IMR-90 (cell line): ENCODE data around the gene SLC39A11. TPM values are rescaled to one million over a fixed set of nuclear protein-coding genes. Genes with fewer than 3 reads are reported as not detected.

Source experiments
- ATAC-seq: fragments of 200-7000 bp; cut with Tn5 transposase; 2 replicates; pipeline ENCODE4 v1.9.1; 2020; ENCODE audit warnings: low read depth, mild to moderate bottlenecking, moderate library complexity
- BruUV-seq: library from RNA; stranded (reverse); fragments of 400-500 nt; replicated peaks from 2 replicates; lab custom pipeline; 2021; lab: Mats Ljungman, UMichigan
- CTCF ChIA-PET: fragments of 300-600 bp; formaldehyde crosslinking; extraction: SDS; loops from one replicate; lab custom pipeline; 2021; ENCODE audit warnings: antibody characterized with exemption; lab: Yijun Ruan, JAX
- POLR2A ChIA-PET: fragments of 300-600 bp; sonication (Branson Sonifier 250); formaldehyde crosslinking; loops from one replicate; lab custom pipeline; 2022; ENCODE audit warnings: antibody characterized with exemption; ENCODE audit not compliant: unreplicated experiment; lab: Charles Lee
- DNase-seq: peaks from one replicate; pipeline ENCODE4 v3.0.0; 2013
- H2AFZ ChIP-seq: replicated peaks from 2 replicates; pipeline ENCODE3; 2013; ENCODE audit warnings: low read length, mild to moderate bottlenecking; ENCODE audit not compliant: poor library complexity
- H2AK5ac ChIP-seq: 2 replicates; pipeline ENCODE4 v1.6.1; 2013; ENCODE audit warnings: low read depth, low read length, inconsistent platforms
- H2AK9ac ChIP-seq: replicated peaks from 2 replicates; pipeline ENCODE3; 2013; ENCODE audit warnings: mild to moderate bottlenecking, low read depth, low read length, moderate library complexity; ENCODE audit not compliant: poor library complexity
- H2BK120ac ChIP-seq: 2 replicates; pipeline ENCODE4 v1.6.1; 2013; ENCODE audit warnings: low read depth, low read length, inconsistent platforms
- H2BK15ac ChIP-seq: 3 replicates; pipeline ENCODE4 v1.6.1; 2013; ENCODE audit warnings: low read depth, low read length, inconsistent platforms
- H2BK20ac ChIP-seq: 2 replicates; pipeline ENCODE4 v1.6.1; 2013; ENCODE audit warnings: low read depth, mild to moderate bottlenecking, inconsistent platforms, low read length, moderate library complexity
- H2BK5ac ChIP-seq: 2 replicates; pipeline ENCODE4 v1.6.1; 2013; ENCODE audit warnings: mild to moderate bottlenecking, low read depth, low read length, inconsistent platforms; ENCODE audit not compliant: poor library complexity, severe bottlenecking
- H3K14ac ChIP-seq: replicated peaks from 2 replicates; pipeline ENCODE4 v1.6.1; 2013; ENCODE audit warnings: low read depth, low read length, inconsistent platforms
- H3K18ac ChIP-seq: 2 replicates; pipeline ENCODE4 v1.6.1; 2013; ENCODE audit warnings: low read depth, low read length, control low read depth
- H3K23ac ChIP-seq: 2 replicates; pipeline ENCODE4 v1.6.1; 2013; ENCODE audit warnings: low read depth, low read length, inconsistent platforms
- H3K27ac ChIP-seq: 2 replicates; pipeline ENCODE4 v1.5.1; 2013; ENCODE audit warnings: mild to moderate bottlenecking, control low read depth, low read length; ENCODE audit not compliant: insufficient read depth
- H3K27me3 ChIP-seq: 2 replicates; pipeline ENCODE4 v1.6.1; 2013; ENCODE audit warnings: low read length; ENCODE audit not compliant: control insufficient read depth, insufficient read depth
- H3K36me3 ChIP-seq: 2 replicates; pipeline ENCODE4 v1.6.1; 2013; ENCODE audit warnings: low read length, mixed read lengths; ENCODE audit not compliant: control insufficient read depth, insufficient read depth
- H3K4ac ChIP-seq: 2 replicates; pipeline ENCODE4 v1.6.1; 2013; ENCODE audit warnings: low read depth, low read length, inconsistent platforms
- H3K4me1 ChIP-seq: 2 replicates; pipeline ENCODE4 v1.6.1; 2013; ENCODE audit warnings: low read length, mixed read lengths; ENCODE audit not compliant: control insufficient read depth, insufficient read depth
- H3K4me2 ChIP-seq: 2 replicates; pipeline ENCODE4 v1.6.1; 2013; ENCODE audit warnings: low read depth, mild to moderate bottlenecking, control low read depth, low read length, moderate library complexity
- H3K4me3 ChIP-seq: 2 replicates; pipeline ENCODE4 v1.5.1; 2013; ENCODE audit warnings: low read depth, mild to moderate bottlenecking, control low read depth, low read length, moderate library complexity; ENCODE audit not compliant: insufficient read depth
- H3K56ac ChIP-seq: 2 replicates; pipeline ENCODE4 v1.6.1; 2013; ENCODE audit warnings: low read length, inconsistent platforms; ENCODE audit not compliant: insufficient read depth; ENCODE audit errors: extremely low read depth
- H3K79me1 ChIP-seq, 2 experiments: 2 replicates each; pipeline ENCODE4 v1.6.1; 2013; ENCODE audit warnings: low read length in 2 of 2, inconsistent platforms in 1 of 2, low read depth in 1 of 2
- H3K9ac ChIP-seq: 2 replicates; pipeline ENCODE4 v1.6.1; 2013; ENCODE audit warnings: low read depth, low read length, control low read depth
- H3K9me1 ChIP-seq: 2 replicates; pipeline ENCODE4 v1.6.1; 2013; ENCODE audit warnings: low read length, inconsistent platforms; ENCODE audit not compliant: insufficient read depth
- H3K9me3 ChIP-seq: 2 replicates; pipeline ENCODE4 v1.6.1; 2013; ENCODE audit warnings: low read length; ENCODE audit not compliant: control insufficient read depth, insufficient read depth
- H4K20me1 ChIP-seq: 2 replicates; pipeline ENCODE4 v1.6.1; 2013; ENCODE audit warnings: low read length, inconsistent platforms; ENCODE audit not compliant: insufficient read depth
- H4K5ac ChIP-seq: 2 replicates; pipeline ENCODE4 v1.6.1; 2013; ENCODE audit warnings: mild to moderate bottlenecking, low read depth, low read length, control low read depth
- H4K8ac ChIP-seq, 2 experiments: 2 replicates each; pipeline ENCODE4 v1.6.1; 2013; ENCODE audit warnings: low read depth in 2 of 2, low read length in 2 of 2, control low read depth in 1 of 2, inconsistent platforms in 1 of 2
- H4K91ac ChIP-seq: 2 replicates; pipeline ENCODE4 v1.6.1; 2013; ENCODE audit warnings: low read depth, low read length, inconsistent platforms; ENCODE audit not compliant: insufficient read depth
- BHLHE40 ChIP-seq: fragments of 150-350 bp; IDR thresholded peaks from 2 replicates; pipeline ENCODE4 v1.6.1; 2016; ENCODE audit warnings: mild to moderate bottlenecking, low read depth, low read length
- POLR2A ChIP-seq: IDR thresholded peaks from 2 replicates; pipeline ENCODE4 v1.6.1; 2012; ENCODE audit warnings: mild to moderate bottlenecking, low read depth, low read length
- RFX5 ChIP-seq: IDR thresholded peaks from 2 replicates; pipeline ENCODE4 v1.8.0; 2012; ENCODE audit warnings: low read depth, mild to moderate bottlenecking, low read length, moderate library complexity
- WGBS, 2 experiments: methylation state at CpG; one replicate each; pipeline versions ENCODE4 v1.1.5 to v1.1.7; 2013; ENCODE audit warnings: missing lambda C conversion rate in 2 of 2; ENCODE audit not compliant: insufficient read length in 1 of 2; ENCODE audit errors: extremely low coverage in 2 of 2; 5-methylcytosine and 5-hydroxymethylcytosine counted together
- dilution Hi-C: fragments of 300-500 bp; cut with HindIII; formaldehyde crosslinking; loops from one replicate; pipeline ENCODE4 v1.14.3; 2018; ENCODE audit warnings: low sequenced_read_pairs; ENCODE audit not compliant: unreplicated experiment
- in situ Hi-C: fragments of 300-500 bp; cut with MboI; formaldehyde crosslinking; loops from 3 replicates; pipeline ENCODE4 v1.14.3; 2019; ENCODE audit warnings: low sequenced_read_pairs, inconsistent platforms, mixed read lengths
- intact Hi-C: fragments of 100-400 bp; cut with micrococcal nuclease; formaldehyde crosslinking; loops from 2 replicates; pipeline ENCODE4 v1.10.0; 2022
- polyA plus RNA-seq, 3 experiments: library from polyadenylated mRNA; depleted of rRNA; stranded (reverse); fragments of >200 nt; gene quantifications; 2 replicates each; pipeline ENCODE4 v1.2.3, GENCODE V29; 2012; ENCODE audit warnings: low replicate concordance in 1 of 3
- total RNA-seq: library from RNA; depleted of rRNA; stranded (reverse); fragments of >200 nt; gene quantifications from 2 replicates; pipeline ENCODE4 v1.2.3, GENCODE V29; 2012
- TF ChIP-seq, protein P1 (sequence below): fragments of 150-350 bp; IDR thresholded peaks from 2 replicates; pipeline ENCODE4 v1.6.1; 2016; ENCODE audit warnings: low read depth, mild to moderate bottlenecking, low read length, moderate library complexity, borderline replicate concordance

SLC39A11 gene
- total and polyA plus RNA-seq, 2 of the 4 experiments (the other 2 are of a cell fraction): 8.8 to 14.3 TPM

DNA sequence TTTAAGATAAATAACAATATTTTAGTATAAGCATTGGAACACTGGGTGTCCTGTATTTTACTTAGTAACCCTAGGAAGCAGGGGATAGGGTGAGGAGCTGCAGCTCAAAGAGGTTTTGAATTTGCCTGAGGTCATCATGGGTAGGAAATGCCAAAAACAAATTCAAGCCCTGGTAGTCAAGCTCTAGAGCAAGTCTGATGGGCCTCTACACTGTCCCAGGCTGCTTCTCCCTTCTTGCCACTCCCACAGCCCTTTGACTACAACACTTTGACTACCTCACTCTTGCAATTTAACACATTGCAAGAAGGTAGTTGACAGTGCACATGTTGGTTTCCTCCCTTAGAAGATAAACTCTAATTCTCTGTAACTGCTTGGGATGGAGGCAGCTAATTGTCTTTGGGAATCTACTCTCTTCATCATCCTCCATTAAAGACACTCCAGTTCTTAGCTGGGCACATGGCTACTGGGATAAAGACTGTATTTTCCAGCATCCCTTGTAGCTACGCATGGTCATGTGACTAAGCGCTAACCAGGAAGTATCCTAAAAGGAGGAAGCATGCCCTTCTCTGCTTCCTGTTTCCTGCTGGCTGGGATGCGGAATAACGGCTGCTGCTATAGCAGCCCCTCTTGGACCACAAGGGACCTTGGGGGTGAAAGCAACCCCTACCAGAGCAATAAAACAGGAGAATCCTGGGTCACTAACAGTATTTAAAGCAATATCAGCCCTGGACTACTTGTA lies 41.6 kb upstream of the SLC39A11 start:
- Histone ChIP-seq H4K8ac (no peak overlapping the region), H3K36me3 (no peaks in the 10 kb centered on the region), H3K9ac (no peak overlapping the region), H3K4me1 (no peaks in the 10 kb centered on the region), H2AK9ac (no peak overlapping the region), H3K27ac (no peak overlapping the region), H3K4me3 (no peak overlapping the region), H3K56ac (no peak overlapping the region), H3K14ac (no peak overlapping the region), H3K79me1 (no peaks in the 10 kb centered on the region), H2AK5ac (no peak overlapping the region), H3K23ac (no peak overlapping the region), H3K18ac (no peak overlapping the region), H4K5ac (no peak overlapping the region), H2AFZ (no peak overlapping the region), H3K4ac (no peak overlapping the region), H3K27me3 (peaks cover under 1% of the 10 kb centered on the region; the same call in 1 of the 2 replicates), H2BK120ac (no peak overlapping the region), H3K4me2 (no peak overlapping the region), H3K9me1 (no peaks in the 10 kb centered on the region), H4K20me1 (no peaks in the 10 kb centered on the region), H2BK15ac (no peak overlapping the region), H2BK20ac (no peak overlapping the region; the same call in 1 of the 2 replicates), H4K91ac (no peak overlapping the region), H3K9me3 (no peaks in the 10 kb centered on the region), H2BK5ac (no peak overlapping the region)
- BruUV-seq: no TSS peak
- no peak for DNase-seq
- in situ Hi-C loops: no loop called here
- WGBS, 2 experiments: 100% methylated on average over 1 of the region's 4 CpGs; no CpG with 5 or more reads in 1 of the 2 experiments
- ChIA-PET POLR2A (no interaction called here), CTCF (interaction anchor here (1.1 to 1.4 kb wide), 2 partner anchors 22 to 148 kb away, joined by 3 to 5 read pairs; no protein-coding TSS in a partner anchor)
- TF ChIP-seq BHLHE40 (no peak), RFX5 (no peak), POLR2A (no peak)
- TF ChIP-seq, protein P1, sequence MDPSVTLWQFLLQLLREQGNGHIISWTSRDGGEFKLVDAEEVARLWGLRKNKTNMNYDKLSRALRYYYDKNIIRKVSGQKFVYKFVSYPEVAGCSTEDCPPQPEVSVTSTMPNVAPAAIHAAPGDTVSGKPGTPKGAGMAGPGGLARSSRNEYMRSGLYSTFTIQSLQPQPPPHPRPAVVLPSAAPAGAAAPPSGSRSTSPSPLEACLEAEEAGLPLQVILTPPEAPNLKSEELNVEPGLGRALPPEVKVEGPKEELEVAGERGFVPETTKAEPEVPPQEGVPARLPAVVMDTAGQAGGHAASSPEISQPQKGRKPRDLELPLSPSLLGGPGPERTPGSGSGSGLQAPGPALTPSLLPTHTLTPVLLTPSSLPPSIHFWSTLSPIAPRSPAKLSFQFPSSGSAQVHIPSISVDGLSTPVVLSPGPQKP: no peak
- intact Hi-C loops: no loop called here
- dilution Hi-C loops: no loop called here
- ATAC-seq: no peak
